ENCODE data around the gene RGS21.

GRCh38 chr1:192342842-192343241, 26.1 kb downstream of the RGS21 start:
- no peak for TF ChIP-seq CTCF (IDR thresholded peaks at IDR 0.05; ENCODE audit: low read depth, low read length, poor library complexity, severe bottlenecking)
- TF ChIP-seq EZH2phosphoT487 (IDR thresholded peaks at IDR 0.05; ENCODE audit: borderline replicate concordance, low read length) = no peak
